Glomerular endothelial cell (primary cell): Measurements from ENCODE around the gene MPPED1. TPM values are rescaled to one million over a fixed set of nuclear protein-coding genes. Genes with fewer than 3 reads are reported as not detected.

ENCODE experiments used
- DNase-seq: peaks from one replicate; pipeline ENCODE4 v3.0.0-alpha.2; 2011; ENCODE audit warnings: low read depth, low spot score; ENCODE audit errors: extremely low read depth
- total RNA-seq: library from RNA; depleted of rRNA; stranded (reverse); fragments of >200 nt; gene quantifications from 2 replicates; pipeline ENCODE4 v1.2.3, GENCODE V29; 2015

The MPPED1 gene
- total RNA-seq, 1 donor from 2014 or later, result 0.06 TPM

GRCh38 chr22:43514476-43515157, 102.8 kb downstream of the MPPED1 start:
- DNase-seq, result no peak

DNA sequence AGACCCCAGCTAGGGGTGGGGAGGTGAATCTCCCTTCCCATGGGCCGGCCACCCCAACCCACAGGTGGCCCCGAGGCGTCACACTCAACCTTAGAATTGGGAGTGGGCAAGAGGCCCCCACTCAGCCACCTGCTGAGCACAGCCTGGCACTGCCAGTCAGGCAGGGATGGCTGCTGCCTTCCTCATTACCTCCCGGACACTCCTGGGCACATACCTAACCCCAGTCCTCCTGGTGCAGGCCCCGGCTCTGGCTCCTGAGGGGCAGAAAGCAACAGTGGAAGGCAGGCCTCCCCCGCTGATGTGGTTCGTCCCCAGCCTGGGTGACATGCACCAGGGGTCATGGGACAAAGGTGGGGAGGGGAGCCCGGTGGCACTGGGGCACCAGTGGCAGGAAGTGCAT, 103.6 kb downstream of the MPPED1 start:
- no peak for DNase-seq

DNA sequence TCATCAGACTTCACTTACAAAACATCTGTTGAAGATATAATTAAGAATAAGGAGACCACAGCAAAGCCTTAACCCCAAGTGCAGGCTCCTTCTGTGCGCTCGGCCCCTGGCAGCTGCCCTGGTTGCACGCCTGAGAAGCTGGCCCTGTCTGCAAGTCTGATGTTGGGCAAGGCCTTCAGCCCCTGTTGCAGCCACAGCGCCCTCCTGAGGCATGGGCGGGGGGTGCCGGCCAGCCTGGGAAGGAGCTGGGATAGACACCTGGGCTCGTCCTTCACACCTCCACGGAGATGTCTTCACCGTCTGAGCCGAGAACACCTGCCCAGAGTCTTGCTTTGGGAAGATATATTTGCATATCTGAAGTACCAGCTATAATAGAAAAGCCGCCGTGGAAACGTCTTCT, 104.1 kb downstream of the MPPED1 start:
- no peak for DNase-seq

DNA sequence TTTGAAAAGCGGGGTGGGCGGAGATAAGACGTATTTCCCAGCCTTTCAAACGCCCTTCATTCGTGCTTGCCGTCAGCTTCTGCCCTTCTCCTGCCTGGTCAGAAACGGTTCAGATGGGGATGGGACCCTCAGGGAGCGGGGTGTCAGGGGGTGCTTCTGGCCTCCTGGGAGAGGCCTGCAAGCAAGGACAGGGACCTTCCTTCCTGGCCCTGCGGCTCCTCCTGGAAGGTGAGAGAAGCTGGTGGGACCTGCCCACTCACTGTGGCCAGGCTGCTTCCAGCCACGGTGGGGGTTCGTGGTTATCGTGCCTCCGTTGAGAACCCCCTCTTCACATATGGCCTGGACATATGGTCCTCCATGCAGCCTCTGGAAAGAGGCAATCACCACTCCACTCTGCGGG, 104.6 kb downstream of the MPPED1 start:
- no peak for DNase-seq

- no peak for DNase-seq
Observed at GRCh38 chr22:43516996-43517635, 105.3 kb downstream of the MPPED1 start.

- DNase-seq, result no peak
Observed at GRCh38 chr22:43520632-43521039, 108.8 kb downstream of the MPPED1 start.

GRCh38 chr22:43521716-43522115, 109.9 kb downstream of the MPPED1 start:
- no peak for DNase-seq

- DNase-seq, result no peak
Observed at GRCh38 chr22:43526117-43526655, 114.4 kb downstream of the MPPED1 start.

DNA sequence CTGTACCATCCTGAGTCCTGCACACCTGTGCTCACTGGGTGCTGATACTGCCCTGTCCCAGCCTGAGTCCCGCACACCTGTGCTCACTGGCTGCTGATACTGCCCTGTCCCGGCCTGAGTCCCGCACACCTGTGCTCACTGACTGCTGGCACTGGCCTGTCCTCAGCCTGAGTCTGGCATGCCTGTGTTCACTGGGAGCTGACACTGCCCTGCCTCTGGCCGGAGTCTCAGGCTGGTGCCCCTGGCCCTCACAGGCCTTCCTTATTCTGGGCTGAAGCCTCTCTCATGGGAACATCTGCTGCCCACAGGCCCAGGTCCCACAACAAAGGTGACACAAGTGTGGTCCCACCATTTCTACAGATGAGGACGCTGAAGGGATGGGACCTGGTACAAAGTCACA, 115.1 kb downstream of the MPPED1 start:
- DNase-seq, result no peak

DNA sequence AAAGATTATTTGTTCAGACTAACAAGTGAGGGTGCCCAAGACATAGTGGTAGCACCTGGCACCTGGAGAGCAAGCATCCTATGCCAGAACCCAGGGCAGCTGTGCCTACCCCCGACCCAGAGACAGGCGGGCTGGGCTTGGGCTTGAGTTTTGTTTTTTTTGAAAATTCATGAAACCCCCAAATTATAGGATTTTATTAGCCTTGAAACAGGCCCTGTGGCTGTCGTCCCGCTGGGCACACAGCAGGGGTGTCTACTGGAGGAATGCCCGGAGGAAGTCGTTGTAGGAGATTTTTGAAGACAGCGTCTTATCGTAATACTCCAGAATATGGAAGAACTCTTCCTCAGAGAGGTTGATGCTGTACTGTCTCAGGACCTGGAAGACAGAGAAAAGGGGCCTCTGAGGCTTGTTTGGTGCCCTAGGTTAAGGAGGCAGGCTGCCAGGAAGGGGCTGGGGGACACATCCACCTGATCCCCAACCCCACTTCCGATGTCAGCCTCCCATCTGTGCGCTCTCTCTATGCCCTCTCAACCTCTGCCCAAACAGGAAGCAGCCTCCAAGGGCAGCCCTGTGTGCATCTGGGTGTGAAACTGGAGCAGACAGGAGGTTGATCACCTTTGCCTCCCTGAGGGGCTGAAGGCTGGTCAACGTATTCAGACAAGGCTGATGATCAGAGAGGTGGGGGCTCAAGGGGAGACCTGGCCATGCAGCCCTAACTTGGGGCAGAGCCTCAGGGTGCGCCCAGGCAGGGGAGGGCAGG, 117.0 kb downstream of the MPPED1 start:
- DNase-seq, result no peak

GRCh38 chr22:43529461-43529860, 117.6 kb downstream of the MPPED1 start:
- DNase-seq, result no peak

- DNase-seq, result no peak
Observed at GRCh38 chr22:43529934-43530333, 118.1 kb downstream of the MPPED1 start.

DNA sequence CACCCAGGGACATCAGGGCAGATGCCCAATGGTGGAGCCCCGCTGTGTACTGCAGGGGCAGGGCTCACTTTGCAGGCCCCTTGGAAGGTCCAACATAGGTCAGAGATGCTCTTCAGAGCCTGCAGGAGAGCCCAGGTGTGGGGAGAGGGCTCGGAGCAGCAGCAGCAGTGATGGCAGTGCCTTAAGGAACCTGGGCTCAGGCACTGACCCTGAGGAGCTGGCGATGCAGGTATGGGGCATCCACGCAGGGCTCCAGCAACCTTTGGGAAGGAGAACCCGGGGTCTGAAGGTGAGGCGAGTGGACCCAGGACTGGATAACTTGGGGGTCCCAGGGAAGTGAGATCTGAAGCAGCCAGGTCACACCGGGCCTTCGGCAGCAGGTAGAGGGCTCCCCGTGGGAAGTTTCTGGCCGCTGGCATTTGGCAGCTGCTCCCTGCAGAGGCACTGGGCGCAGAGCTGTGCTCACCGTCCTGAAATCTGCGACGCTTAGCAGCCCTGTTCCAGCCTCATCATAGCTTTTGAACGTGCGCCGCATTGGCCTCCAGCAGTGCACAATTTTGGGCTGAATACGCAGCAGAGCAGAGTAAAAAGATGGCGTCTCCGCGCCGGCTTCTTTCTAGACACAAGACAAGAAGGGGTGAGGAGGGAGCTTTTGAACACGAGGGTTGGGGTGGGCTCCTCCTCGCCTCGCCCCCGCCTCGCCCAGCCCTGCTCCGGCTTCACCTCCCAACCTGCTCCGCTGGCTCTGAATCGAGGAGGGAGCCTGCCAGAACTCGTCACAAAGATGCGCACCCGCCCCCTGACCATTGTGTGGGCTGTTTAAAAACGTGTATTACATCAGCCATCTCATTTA, 118.8 kb downstream of the MPPED1 start:
- DNase-seq, result no peak

- no peak for DNase-seq
Observed at GRCh38 chr22:43531651-43532050, 119.8 kb downstream of the MPPED1 start.

DNA sequence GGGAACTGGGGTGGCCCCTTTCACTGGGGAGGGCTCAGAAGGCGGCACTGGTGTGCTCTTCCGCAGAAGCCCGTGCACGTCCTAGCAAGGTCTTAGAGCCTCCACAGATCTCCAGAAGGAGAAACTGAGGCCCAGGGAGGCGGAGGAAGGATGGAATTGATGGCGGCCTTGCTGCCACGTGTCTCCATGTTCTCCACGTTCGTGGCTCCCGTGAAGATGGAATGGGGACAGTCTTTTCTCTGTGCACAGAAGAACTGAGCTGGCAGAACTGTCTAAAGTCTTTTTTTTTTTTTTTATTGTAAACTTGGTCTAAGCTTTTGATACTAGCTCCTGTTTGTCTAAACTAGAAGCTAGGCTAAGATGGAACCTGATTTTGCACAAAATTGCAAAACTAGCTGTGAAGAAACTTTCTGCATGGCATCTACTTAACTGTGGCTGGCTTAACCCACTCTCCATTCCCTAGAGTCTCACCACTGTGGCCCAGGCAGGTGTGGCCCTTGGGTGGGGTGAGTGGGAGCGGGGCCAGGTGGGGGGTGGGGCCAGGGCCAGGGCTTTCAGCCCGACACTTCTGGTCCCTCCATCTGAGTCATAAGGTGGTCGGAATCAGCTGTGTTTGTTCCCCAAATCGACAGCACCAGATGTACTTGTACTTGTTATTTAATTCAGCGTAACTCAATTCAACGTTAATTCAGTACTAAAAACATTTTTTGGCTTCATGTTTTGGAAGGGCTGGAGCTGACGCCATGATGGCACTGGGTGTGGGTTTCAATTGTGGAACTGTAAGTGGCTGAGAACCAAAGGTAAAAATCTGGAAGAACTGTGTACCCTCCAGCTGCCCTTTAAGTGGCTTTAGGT, 120.7 kb downstream of the MPPED1 start:
- no peak for DNase-seq

GRCh38 chr22:43533156-43533530, 121.3 kb downstream of the MPPED1 start:
- no peak for DNase-seq

DNA sequence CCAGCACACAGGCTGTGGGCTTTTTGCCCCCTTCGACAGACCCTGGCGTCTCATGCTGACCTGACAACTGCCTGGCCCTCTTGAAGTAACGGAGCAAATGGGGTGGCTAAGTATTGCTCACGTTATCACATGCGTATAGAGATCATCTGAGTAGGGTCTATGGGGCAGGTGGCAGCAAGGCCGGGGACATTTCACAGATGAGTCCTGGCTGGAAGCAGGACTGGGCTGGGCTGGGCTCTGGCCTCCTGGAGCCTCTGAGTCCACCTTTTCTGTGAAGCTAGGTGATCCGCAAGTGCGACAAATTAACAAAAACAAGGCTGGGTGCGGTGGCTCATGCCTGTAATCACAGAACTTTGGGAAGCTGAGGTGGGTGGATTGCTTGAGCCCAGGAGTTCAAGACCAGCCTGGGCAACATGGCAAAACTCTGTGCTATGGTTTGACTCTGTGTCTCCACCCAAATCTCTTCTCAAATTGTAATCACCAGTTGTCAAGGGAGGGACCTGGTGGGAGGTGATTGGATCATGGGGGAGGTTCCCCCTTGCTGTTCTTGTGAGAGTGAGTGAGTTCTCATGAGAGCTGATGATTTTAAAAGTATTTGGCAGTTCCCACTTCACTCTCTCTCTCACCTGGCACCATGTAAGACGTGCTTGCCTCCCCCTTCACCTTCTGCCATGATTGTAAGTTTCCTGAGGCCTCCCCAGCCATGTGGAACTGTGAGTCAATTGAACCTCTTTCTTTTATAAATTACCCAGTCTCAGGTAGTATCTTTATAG, 122.0 kb downstream of the MPPED1 start:
- no peak for DNase-seq

DNA sequence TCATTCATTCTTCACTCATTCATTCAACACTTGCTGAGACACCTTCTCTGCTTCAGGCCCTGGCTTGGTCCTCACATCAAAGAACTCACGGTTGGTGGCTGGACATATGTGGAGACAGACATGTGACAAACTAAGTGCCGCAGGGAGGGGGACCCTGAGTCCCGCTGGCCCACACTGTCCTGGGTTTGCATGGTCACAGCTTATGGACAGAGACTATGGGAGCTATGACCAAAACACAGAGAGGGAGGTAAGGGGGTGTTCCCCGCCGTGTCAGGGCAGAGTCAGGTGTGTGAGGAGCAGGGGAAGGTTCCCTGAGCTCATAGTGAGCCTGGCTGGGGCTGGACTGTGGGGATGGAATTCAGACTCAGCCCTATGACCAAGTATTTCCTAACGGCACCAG, 123.1 kb downstream of the MPPED1 start:
- DNase-seq, result no peak

DNA sequence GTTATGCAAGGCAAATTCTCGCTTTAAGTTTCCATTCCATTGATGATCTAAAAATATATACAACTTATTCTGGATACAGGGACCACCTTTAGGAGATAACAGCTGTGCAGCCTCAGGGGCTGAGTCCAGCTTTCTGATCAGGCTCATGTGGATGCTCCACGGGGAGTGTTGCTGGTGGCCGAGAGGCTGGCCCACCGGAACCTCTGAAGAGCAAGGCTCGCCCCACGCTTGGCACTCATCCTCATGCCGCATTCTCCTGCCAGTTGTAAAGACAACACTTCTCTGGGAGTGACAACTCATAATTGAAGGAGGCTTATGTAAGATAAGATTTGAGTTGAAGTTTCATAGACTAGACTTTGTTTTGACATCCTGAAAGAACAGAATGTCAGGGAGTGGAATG, 123.5 kb downstream of the MPPED1 start:
- no peak for DNase-seq
